GM13976 (cell line): Measurements from ENCODE around the gene GLP2R.
"Not testable (repeated sequence)": the region's sequence is repeated elsewhere in the genome, so short reads cannot be mapped to it uniquely, and the experiment has no call there.

ENCODE experiments used
- DNase-seq: peaks from one replicate; pipeline ENCODE4 v3.0.0; 2012; ENCODE audit warnings: low spot score
- CTCF ChIP-seq: IDR thresholded peaks from 2 replicates; pipeline ENCODE4 v1.5.1; 2012; ENCODE audit warnings: borderline replicate concordance, mild to moderate bottlenecking; ENCODE audit not compliant: insufficient read depth; ENCODE audit errors: extremely low read depth, missing control alignments, control extremely low read depth
- in situ Hi-C: fragments of 300-500 bp; cut with MboI; formaldehyde crosslinking; loops from one replicate; pipeline ENCODE4 v1.12.0; 2022; ENCODE audit warnings: low sequenced_read_pairs, mixed read lengths, inconsistent platforms; ENCODE audit not compliant: unreplicated experiment

Gene GLP2R

DNA sequence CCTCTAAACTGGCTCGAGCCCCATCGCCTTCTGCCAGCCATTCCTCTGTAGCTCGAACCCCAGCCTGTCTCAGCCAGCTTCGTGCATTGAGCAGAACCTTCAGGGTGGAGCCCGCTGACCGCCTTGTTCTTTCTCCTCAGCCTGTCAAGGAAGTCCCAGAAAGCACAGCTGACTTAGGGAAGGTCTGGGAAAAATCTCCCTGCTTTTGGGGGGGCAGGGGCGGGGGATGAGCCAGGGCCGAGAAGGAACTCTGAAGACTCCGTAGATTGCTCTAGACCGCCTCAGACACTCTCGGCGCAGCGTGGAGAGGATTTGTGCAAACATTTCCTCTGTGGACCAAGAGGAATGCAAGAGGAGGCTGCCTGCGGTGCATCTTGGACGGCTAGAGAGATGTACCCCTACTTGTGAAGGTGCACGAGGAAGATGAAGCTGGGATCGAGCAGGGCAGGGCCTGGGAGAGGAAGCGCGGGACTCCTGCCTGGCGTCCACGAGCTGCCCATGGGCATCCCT lies at the start of gene GLP2R:
Gene GLP2R, plus strand, starts transcription at position 284 of the 510 bp plus-strand sequence. Its CDS starts 140 bp downstream, at position 424.
- no peak for DNase-seq
- TF ChIP-seq CTCF: no peak
- in situ Hi-C loops: no loop called here

- in situ Hi-C loops: no loop called here
Observed at GRCh38 chr17:9776911-9777310, 48.8 kb upstream of the GLP2R start.

DNA sequence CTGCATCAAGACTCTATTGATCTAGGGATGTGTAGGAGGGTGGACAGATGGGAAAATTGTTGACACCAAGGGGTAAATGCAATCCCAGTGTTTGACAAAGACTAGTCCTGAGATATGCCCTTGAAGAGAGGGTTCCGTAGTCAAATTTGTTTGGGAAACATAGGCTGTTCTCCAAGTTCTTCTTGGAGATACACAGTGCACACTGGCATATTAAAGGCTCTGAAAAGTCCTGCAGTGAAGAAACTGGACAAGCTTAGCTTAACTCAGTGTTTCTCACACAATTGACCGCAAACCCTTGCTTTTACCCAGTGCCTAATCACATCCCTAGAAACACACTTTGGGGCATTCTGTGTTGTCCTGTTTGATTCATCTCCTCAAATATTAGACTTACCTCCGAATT lies 45.2 kb upstream of the GLP2R start:
- DNase-seq: no peak
- no peak for TF ChIP-seq CTCF
- in situ Hi-C loops: no loop called here

More at GRCh38 chr17:9776911-9777310, 48.8 kb upstream of the GLP2R start:
- DNase-seq: no peak
- TF ChIP-seq CTCF: no peak

- in situ Hi-C loops: no loop called here
- no peak for TF ChIP-seq CTCF
- DNase-seq: no peak
Observed at GRCh38 chr17:9783050-9783449, 42.7 kb upstream of the GLP2R start.

DNA sequence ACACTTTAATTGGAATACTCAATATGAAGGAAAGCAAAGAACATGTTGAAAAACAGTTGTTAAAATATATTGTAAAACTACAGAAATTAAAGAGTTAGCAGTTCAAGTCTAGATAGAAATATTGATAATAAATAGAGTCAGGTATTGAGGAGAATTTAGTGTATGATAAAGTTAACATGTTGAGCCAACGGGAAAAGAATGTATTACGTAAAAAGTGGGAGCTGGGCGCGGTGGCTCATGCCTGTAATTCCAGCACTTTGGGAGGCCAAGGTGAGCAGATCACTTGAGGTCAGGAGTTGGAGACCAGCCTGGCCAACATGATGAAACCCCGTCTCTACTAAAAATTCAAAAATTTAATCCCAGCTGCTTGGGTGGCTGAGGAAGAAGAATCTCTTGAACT lies 42.3 kb upstream of the GLP2R start:
- DNase-seq, in situ Hi-C loops: not testable (repeated sequence)

GRCh38 chr17:9784544-9784943 lies 41.2 kb upstream of the GLP2R start:
- in situ Hi-C loops: no loop called here
- no peak for TF ChIP-seq CTCF
- no peak for DNase-seq

DNA sequence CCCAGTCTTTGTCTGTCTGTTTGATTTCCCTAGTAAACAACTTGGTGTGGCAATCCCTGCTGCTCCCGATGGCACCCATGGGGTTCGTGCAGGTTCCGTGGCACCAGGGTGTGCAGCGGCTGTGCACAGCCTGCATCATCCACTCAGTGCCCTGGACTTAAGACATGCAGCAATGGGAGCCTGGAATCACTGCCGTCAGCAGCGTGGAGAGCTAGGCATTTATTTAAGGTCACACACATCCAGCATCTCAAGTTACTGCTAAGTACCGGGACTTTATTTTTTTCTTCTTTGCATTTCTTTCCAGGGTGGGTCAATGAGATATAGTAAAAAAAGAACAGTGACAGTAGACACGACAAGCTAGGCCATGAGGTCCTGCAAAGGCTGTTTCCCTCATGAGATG lies 37.1 kb upstream of the GLP2R start:
- in situ Hi-C loops: no loop called here
- no peak for DNase-seq
- no peak for TF ChIP-seq CTCF
